ENCODE data around the gene FAM227A.

DNA sequence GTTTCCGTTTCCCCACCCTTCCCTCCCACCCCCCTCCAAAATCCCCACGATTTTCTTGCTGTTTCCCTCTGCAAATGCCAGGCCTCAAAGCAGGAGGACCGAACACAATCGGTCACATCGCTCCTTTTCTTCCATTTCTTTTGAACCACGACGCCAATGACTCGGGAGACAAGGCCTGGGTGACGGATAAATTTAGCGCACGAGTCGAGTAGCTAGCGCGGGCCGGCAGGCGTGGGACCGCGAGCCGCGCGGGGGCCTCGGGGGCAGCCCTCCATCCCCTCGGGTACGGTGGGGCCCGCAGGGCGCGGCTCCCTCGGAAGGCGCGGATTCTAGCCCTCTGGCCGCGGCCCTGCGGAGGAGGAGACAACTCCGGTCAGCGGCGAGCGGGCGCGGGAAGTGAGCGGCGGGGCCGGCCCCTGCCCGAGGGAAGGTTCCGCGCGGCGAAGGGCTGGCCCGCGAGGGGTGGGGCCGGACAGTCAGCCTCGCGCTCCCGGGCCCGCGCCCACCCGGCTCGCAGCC lies 44.1 kb upstream of the FAM227A start:
- TF ChIP-seq ZNF557 (CRISPR knock-in tag; IDR thresholded peaks at IDR 0.05): no peak
- TF ChIP-seq HDAC2 (CRISPR knock-in tag; IDR thresholded peaks at IDR 0.05): no peak
- TF ChIP-seq ZNF24 (IDR thresholded peaks at IDR 0.05): no peak
- no peak for TF ChIP-seq DPF2 (CRISPR knock-in tag; IDR thresholded peaks at IDR 0.05; ENCODE audit: borderline replicate concordance, low read depth)

Measured in HepG2 (cell line).